Breast epithelium (tissue), 3 donors: ENCODE results near the gene TMEM179.

Source experiments
- POLR2A ChIP-seq: fragments of 450-650 bp; IDR thresholded peaks from one replicate; pipeline ENCODE4 v1.6.1; 2016; ENCODE audit warnings: antibody characterized with exemption, mild to moderate bottlenecking, moderate library complexity
- TF ChIP-seq, protein P1 (sequence below), 3 donors: fragments of 450-650 bp; IDR thresholded peaks; one replicate each; pipeline ENCODE4 v1.5.1; 2016 to 2017; ENCODE audit warnings: antibody characterized with exemption in 3 of 3, mild to moderate bottlenecking in 3 of 3, moderate library complexity in 3 of 3

DNA sequence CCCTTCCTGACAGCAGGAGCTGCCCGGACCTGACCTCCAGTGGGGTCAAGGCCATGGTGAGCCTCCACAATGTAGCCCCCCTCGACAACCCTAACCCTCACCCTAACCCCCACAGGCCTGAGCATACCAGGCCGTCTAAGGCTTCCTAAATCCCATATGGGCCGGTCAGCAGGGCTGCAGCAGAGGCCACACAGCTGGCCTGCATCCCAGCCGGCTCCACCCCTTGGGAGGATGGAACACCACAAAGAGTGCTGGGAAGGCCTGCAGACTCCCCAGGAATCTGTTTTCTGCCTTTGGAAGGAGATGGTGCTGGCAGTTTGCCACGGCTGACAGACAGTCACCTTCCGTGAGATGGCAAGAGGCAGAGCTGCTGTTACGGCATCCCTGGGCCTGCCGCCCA, 2.8 kb downstream of the TMEM179 start:
- TF ChIP-seq, protein P1, sequence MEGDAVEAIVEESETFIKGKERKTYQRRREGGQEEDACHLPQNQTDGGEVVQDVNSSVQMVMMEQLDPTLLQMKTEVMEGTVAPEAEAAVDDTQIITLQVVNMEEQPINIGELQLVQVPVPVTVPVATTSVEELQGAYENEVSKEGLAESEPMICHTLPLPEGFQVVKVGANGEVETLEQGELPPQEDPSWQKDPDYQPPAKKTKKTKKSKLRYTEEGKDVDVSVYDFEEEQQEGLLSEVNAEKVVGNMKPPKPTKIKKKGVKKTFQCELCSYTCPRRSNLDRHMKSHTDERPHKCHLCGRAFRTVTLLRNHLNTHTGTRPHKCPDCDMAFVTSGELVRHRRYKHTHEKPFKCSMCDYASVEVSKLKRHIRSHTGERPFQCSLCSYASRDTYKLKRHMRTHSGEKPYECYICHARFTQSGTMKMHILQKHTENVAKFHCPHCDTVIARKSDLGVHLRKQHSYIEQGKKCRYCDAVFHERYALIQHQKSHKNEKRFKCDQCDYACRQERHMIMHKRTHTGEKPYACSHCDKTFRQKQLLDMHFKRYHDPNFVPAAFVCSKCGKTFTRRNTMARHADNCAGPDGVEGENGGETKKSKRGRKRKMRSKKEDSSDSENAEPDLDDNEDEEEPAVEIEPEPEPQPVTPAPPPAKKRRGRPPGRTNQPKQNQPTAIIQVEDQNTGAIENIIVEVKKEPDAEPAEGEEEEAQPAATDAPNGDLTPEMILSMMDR (IDR thresholded peaks at IDR 0.05): no peak
- no peak for TF ChIP-seq POLR2A
